K562 (cell line): Measurements from ENCODE around the gene COL24A1. TPM values are rescaled to one million over a fixed set of nuclear protein-coding genes. Genes with fewer than 3 reads are reported as not detected.

Experiments
- ATAC-seq: fragments of 200-7000 bp; cut with Tn5 transposase; 3 replicates; pipeline ENCODE4 v1.9.1; 2020; ENCODE audit warnings: moderate library complexity
- BruUV-seq: library from RNA; stranded (reverse); fragments of 400-500 nt; replicated peaks from 2 replicates; lab custom pipeline; 2021; lab: Mats Ljungman, UMichigan
- CTCF ChIA-PET: fragments of 300-600 bp; formaldehyde crosslinking; extraction: SDS; loops from one replicate; lab custom pipeline; 2021; ENCODE audit warnings: low intra/inter-chr PET ratio; lab: Yijun Ruan, JAX
- POLR2A ChIA-PET: fragments of 300-600, 350-650 bp; sonication (Branson Sonifier 250); formaldehyde crosslinking; extraction: SDS; loops from one replicate; lab custom pipeline; 2021; ENCODE audit warnings: antibody characterized with exemption, inconsistent platforms; lab: Yijun Ruan, JAX
- DNase-seq, 4 experiments: peaks; one replicate each; pipeline versions ENCODE4 v3.0.0 to v3.0.0-alpha.2; 2011 to 2018; ENCODE audit warnings: low spot score in 3 of 4, mixed read lengths in 3 of 4; ENCODE audit errors: extremely low read depth in 1 of 4
- FAIRE-seq: peaks from 2 replicates; lab custom pipeline; 2011; peaks lifted over from hg19 to GRCh38; lab: Jason Lieb, UNC
- H2AFZ ChIP-seq: 2 replicates; pipeline ENCODE4 v1.6.0; 2011; ENCODE audit warnings: low read depth, low read length, control low read depth, inconsistent platforms
- H3K27ac ChIP-seq: fragments of 200-600 bp; 3 replicates; pipeline ENCODE4 v1.8.0; 2011; ENCODE audit warnings: low read depth, mild to moderate bottlenecking, control low read depth, inconsistent platforms, low read length, moderate library complexity, mixed read lengths; ENCODE audit errors: extremely low read depth
- H3K27me3 ChIP-seq, 2 experiments: fragments of 300-600 bp in 1 of 2; 2 replicates in 1 of 2; 3 replicates in 1 of 2; pipeline versions ENCODE4 v1.6.0 to v1.8.0; 2011; ENCODE audit warnings: inconsistent platforms in 2 of 2, low read length in 2 of 2, mild to moderate bottlenecking in 1 of 2, mixed read lengths in 1 of 2, moderate library complexity in 1 of 2; ENCODE audit not compliant: control insufficient read depth in 2 of 2, insufficient read depth in 2 of 2
- H3K36me3 ChIP-seq: fragments of 300-600 bp; 3 replicates; pipeline ENCODE4 v1.8.0; 2011; ENCODE audit warnings: mild to moderate bottlenecking, low read length, inconsistent platforms; ENCODE audit not compliant: control insufficient read depth, insufficient read depth
- H3K4me1 ChIP-seq, 2 experiments: fragments of 200-600 bp in 1 of 2; replicated peaks in 1 of 2; 2 replicates in 1 of 2; 3 replicates in 1 of 2; pipeline versions ENCODE4 v1.5.1 to v1.8.0; 2011; ENCODE audit warnings: inconsistent platforms in 2 of 2, low read length in 2 of 2, mild to moderate bottlenecking in 1 of 2, mixed read lengths in 1 of 2, moderate library complexity in 1 of 2; ENCODE audit not compliant: control insufficient read depth in 2 of 2, insufficient read depth in 2 of 2
- H3K4me2 ChIP-seq: 2 replicates; pipeline ENCODE4 v1.6.1; 2011; ENCODE audit warnings: low read length, control low read depth, inconsistent platforms, mixed read lengths; ENCODE audit not compliant: insufficient read depth
- H3K4me3 ChIP-seq: fragments of 200-600 bp; sonication (generic), shearing (Covaris generic); 2 replicates; pipeline ENCODE4 v1.5.1; 2016; ENCODE audit warnings: control low read depth, inconsistent platforms
- H3K79me2 ChIP-seq: fragments of 200-600 bp; 3 replicates; pipeline ENCODE4 v1.8.0; 2011; ENCODE audit warnings: low read length, inconsistent platforms; ENCODE audit not compliant: control insufficient read depth, insufficient read depth
- H3K9ac ChIP-seq, 2 experiments: 2 replicates each; pipeline versions ENCODE4 v1.6.0 to v1.6.1; 2011; ENCODE audit warnings: low read depth in 2 of 2, low read length in 2 of 2, control low read depth in 1 of 2, inconsistent platforms in 1 of 2, mild to moderate bottlenecking in 1 of 2, mixed read lengths in 1 of 2; ENCODE audit not compliant: insufficient read depth in 1 of 2
- H3K9me1 ChIP-seq: one replicate; pipeline ENCODE4 v1.6.0; 2011; ENCODE audit warnings: inconsistent platforms, mild to moderate bottlenecking, low read length, moderate library complexity; ENCODE audit not compliant: control insufficient read depth, insufficient read depth
- H3K9me3 ChIP-seq: replicated peaks from 2 replicates; pipeline ENCODE4 v1.5.1; 2011; ENCODE audit warnings: low read depth, low read length, inconsistent platforms; ENCODE audit not compliant: control insufficient read depth, insufficient read depth
- H4K20me1 ChIP-seq: replicated peaks from 2 replicates; pipeline ENCODE4 v1.6.1; 2011; ENCODE audit warnings: low read length, inconsistent platforms, mixed read lengths; ENCODE audit not compliant: control insufficient read depth, insufficient read depth
- BACH1 ChIP-seq: fragments of 200-800 bp; sonication (Bioruptor generic); IDR thresholded peaks from 2 replicates; pipeline ENCODE4 v1.6.1; 2016; ENCODE audit warnings: missing genetic modification characterization, missing compliant biosample characterization
- HEY1 ChIP-seq: fragments of 250-450 bp; sonication (Bioruptor Pico); IDR thresholded peaks from 2 replicates; pipeline ENCODE4 v1.5.0; 2020; ENCODE audit warnings: mild to moderate bottlenecking, moderate library complexity, borderline replicate concordance
- KLF13 ChIP-seq: fragments of 450-650 bp; IDR thresholded peaks from 2 replicates; pipeline ENCODE4 v1.6.1; 2016; ENCODE audit warnings: missing genetic modification characterization, low read depth, mild to moderate bottlenecking, missing compliant biosample characterization, moderate library complexity, borderline replicate concordance
- NFE2L1 ChIP-seq: fragments of 450-650 bp; IDR thresholded peaks from 2 replicates; pipeline ENCODE4 v1.6.1; 2016; ENCODE audit warnings: missing genetic modification characterization, low read depth, mild to moderate bottlenecking, missing compliant biosample characterization, moderate library complexity, borderline replicate concordance
- PTBP1 ChIP-seq: fragments of 200-400 bp; formaldehyde crosslinking; IDR thresholded peaks from 2 replicates; pipeline ENCODE4 v1.6.1; 2017; ENCODE audit warnings: low read depth, low read length
- RUNX1 ChIP-seq: sonication (generic); IDR thresholded peaks from 2 replicates; pipeline ENCODE4 v1.6.1; 2016; ENCODE audit warnings: antibody characterized with exemption, low read depth
- SMAD1 ChIP-seq: fragments of 150-350 bp; IDR thresholded peaks from 2 replicates; pipeline ENCODE4 v1.6.1; 2014; ENCODE audit warnings: low read length, low read depth; ENCODE audit not compliant: partially characterized antibody
- STAG1 ChIP-seq: sonication (generic); formaldehyde crosslinking; IDR thresholded peaks from 2 replicates; pipeline ENCODE4 v1.5.0; 2020; ENCODE audit warnings: missing genetic modification reagents, borderline replicate concordance
- TARDBP ChIP-seq: fragments of 450-650 bp; IDR thresholded peaks from 2 replicates; pipeline ENCODE4 v1.6.1; 2016
- TBL1XR1 ChIP-seq, 2 experiments: IDR thresholded peaks; 2 replicates each; pipeline ENCODE4 v1.6.1; 2012; ENCODE audit warnings: improper control_type of control experiment in 2 of 2, low read length in 2 of 2, mild to moderate bottlenecking in 1 of 2
- ZNF124 ChIP-seq: sonication (generic); formaldehyde crosslinking; IDR thresholded peaks from 2 replicates; pipeline ENCODE4 v1.8.1; 2022; ENCODE audit warnings: missing genetic modification reagents
- ZNF316 ChIP-seq: fragments of 450-650 bp; IDR thresholded peaks from 2 replicates; pipeline ENCODE4 v1.6.1; 2016
- WGBS: fragments of 100-300 bp; shearing (Covaris generic); methylation state at CpG from one replicate; pipeline ENCODE4 v1.1.6; 2016; ENCODE audit warnings: low coverage, mixed read lengths; ENCODE audit not compliant: insufficient coverage; ENCODE audit errors: missing lambda C conversion rate; 5-methylcytosine and 5-hydroxymethylcytosine counted together
- in situ Hi-C: fragments of 300-500 bp; cut with MboI; formaldehyde crosslinking; loops from 4 replicates; pipeline ENCODE4 v1.15.0; 2018; ENCODE audit warnings: inconsistent platforms, mixed read lengths
- intact Hi-C: fragments of 100-400 bp; cut with micrococcal nuclease; formaldehyde crosslinking; loops from 2 replicates; pipeline ENCODE4 v1.14.2; 2022
- polyA plus RNA-seq, 8 experiments: library from polyadenylated mRNA; depleted of rRNA in 4 of 8; stranded (reverse) in 5 of 8; unstranded in 3 of 8; fragments of >200 nt; fragmentation: Nextera tagmentation in 2 of 8; fragmentation: Illumina TruSeq in 1 of 8; extraction: Ambion mirVana in 2 of 8; extraction: Trizol in 1 of 8; gene quantifications; 2 replicates each; pipeline versions ENCODE4 v1.2.1 to v1.2.3, GENCODE V29; 2011 to 2014; ENCODE audit warnings: inconsistent platforms in 1 of 8, missing spikeins in 1 of 8
- total RNA-seq, 7 experiments: library from RNA; depleted of rRNA in 6 of 7; stranded (reverse); fragments of >200 nt in 6 of 7; fragmentation: Illumina TruSeq in 2 of 7; extraction: Trizol in 2 of 7; gene quantifications; 2 replicates each; pipeline versions ENCODE4 v1.2.1 to v1.2.3, GENCODE V29; 2011 to 2021; ENCODE audit warnings: low replicate concordance in 1 of 7
- TF ChIP-seq, protein P1 (sequence below), 3 experiments: IDR thresholded peaks in 2 of 3; conservative IDR thresholded peaks in 1 of 3; 2 replicates each; pipeline ENCODE4 v1.5.1; 2011 to 2012; ENCODE audit warnings: low read length in 3 of 3, mild to moderate bottlenecking in 3 of 3, control low read depth in 2 of 3, improper control_type of control experiment in 1 of 3, inconsistent platforms in 1 of 3, low read depth in 1 of 3, mixed read lengths in 1 of 3, moderate library complexity in 1 of 3; ENCODE audit not compliant: insufficient read depth in 2 of 3
- TF ChIP-seq, protein P2 (sequence below), 2 experiments: fragments of 450-650 bp in 1 of 2; IDR thresholded peaks; 2 replicates each; pipeline ENCODE4 v1.6.1; 2011 to 2017; ENCODE audit warnings: low read depth in 2 of 2, antibody characterized with exemption in 1 of 2, borderline replicate concordance in 1 of 2, low read length in 1 of 2, mild to moderate bottlenecking in 1 of 2, mixed read lengths in 1 of 2; ENCODE audit not compliant: control insufficient read depth in 1 of 2

Gene COL24A1
- total and polyA plus RNA-seq, 9 of the 15 experiments (the other 6 are each of a cell fraction or from before 2014, with no cell fraction given), result 0.01 to 0.06 (median 0.03) TPM; not detected in 2

DNA sequence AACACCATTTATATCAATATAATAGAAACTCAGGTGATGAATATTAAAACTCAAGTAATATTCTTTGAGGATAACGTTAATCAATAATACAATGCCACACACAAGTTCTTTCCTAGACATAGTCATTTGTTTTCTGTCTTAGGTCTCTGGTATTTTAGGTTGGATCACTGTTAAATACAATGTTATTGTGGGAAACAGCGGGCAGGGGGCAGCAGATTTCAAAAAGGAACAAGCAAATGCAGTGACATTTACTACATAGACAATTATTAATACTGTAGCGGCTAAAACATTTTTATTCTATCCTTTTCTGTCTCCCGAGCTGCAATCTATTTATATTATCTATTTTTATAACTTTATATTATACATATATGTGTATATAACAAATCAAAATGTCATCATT is 261.9 kb downstream of the COL24A1 start (continued):
- TF ChIP-seq, protein P1, sequence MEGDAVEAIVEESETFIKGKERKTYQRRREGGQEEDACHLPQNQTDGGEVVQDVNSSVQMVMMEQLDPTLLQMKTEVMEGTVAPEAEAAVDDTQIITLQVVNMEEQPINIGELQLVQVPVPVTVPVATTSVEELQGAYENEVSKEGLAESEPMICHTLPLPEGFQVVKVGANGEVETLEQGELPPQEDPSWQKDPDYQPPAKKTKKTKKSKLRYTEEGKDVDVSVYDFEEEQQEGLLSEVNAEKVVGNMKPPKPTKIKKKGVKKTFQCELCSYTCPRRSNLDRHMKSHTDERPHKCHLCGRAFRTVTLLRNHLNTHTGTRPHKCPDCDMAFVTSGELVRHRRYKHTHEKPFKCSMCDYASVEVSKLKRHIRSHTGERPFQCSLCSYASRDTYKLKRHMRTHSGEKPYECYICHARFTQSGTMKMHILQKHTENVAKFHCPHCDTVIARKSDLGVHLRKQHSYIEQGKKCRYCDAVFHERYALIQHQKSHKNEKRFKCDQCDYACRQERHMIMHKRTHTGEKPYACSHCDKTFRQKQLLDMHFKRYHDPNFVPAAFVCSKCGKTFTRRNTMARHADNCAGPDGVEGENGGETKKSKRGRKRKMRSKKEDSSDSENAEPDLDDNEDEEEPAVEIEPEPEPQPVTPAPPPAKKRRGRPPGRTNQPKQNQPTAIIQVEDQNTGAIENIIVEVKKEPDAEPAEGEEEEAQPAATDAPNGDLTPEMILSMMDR (IDR thresholded peaks at IDR 0.05 in 2 of 3, conservative IDR thresholded peaks at IDR 0.05 in 1 of 3; ENCODE audit: insufficient read depth in 2 of 3, low read depth in 1 of 3, low read length in 3 of 3), result peak in 1 of 3 experiments; percentile 26; a peak in 3 of 6 replicates
- TF ChIP-seq BACH1 (tag), result no peak
- TF ChIP-seq KLF13 (tag), result no peak
- TF ChIP-seq PTBP1, result no peak
- TF ChIP-seq, all 486 proteins: peak for 2

DNA sequence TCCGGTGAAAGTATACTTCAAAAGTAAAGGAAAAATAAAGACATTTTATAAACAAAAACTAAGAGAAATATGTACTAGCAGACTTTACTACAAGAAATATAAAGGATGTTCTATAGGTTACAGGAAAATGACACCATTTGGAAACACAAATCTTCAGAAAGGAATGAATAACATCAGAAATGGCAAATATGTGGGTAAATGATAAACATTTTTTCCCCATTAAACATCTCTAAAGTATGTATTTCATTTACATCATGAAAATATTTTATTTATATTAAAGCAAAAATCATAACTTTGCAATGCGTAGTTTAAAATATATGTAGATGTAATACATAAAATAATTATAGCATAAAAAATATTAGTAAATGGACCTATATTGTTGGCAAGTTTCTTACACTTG is 264.2 kb downstream of the COL24A1 start:
- no peaks in the 10 kb centered on the region for H3K27me3 ChIP-seq
- no peaks in the 10 kb centered on the region for H4K20me1 ChIP-seq
- ChIA-PET POLR2A (no interaction called here), CTCF (interaction anchor here (0.7 kb wide), 1 partner anchor 54 kb away, joined by 3 read pairs; no protein-coding TSS in a partner anchor)
- TF ChIP-seq RUNX1, result no peak
- TF ChIP-seq HEY1 (CRISPR knock-in tag), result no peak
- TF ChIP-seq SMAD1, result no peak
- TF ChIP-seq TARDBP, result no peak
- TF ChIP-seq STAG1 (CRISPR knock-in tag), result no peak
- TF ChIP-seq, protein P2, sequence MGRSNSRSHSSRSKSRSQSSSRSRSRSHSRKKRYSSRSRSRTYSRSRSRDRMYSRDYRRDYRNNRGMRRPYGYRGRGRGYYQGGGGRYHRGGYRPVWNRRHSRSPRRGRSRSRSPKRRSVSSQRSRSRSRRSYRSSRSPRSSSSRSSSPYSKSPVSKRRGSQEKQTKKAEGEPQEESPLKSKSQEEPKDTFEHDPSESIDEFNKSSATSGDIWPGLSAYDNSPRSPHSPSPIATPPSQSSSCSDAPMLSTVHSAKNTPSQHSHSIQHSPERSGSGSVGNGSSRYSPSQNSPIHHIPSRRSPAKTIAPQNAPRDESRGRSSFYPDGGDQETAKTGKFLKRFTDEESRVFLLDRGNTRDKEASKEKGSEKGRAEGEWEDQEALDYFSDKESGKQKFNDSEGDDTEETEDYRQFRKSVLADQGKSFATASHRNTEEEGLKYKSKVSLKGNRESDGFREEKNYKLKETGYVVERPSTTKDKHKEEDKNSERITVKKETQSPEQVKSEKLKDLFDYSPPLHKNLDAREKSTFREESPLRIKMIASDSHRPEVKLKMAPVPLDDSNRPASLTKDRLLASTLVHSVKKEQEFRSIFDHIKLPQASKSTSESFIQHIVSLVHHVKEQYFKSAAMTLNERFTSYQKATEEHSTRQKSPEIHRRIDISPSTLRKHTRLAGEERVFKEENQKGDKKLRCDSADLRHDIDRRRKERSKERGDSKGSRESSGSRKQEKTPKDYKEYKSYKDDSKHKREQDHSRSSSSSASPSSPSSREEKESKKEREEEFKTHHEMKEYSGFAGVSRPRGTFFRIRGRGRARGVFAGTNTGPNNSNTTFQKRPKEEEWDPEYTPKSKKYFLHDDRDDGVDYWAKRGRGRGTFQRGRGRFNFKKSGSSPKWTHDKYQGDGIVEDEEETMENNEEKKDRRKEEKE (IDR thresholded peaks at IDR 0.05; ENCODE audit: borderline replicate concordance in 1 of 2, control insufficient read depth in 1 of 2, low read depth in 2 of 2, low read length in 1 of 2), result no peak
- no peak for TF ChIP-seq NFE2L1
- TF ChIP-seq TBL1XR1 (IDR thresholded peaks at IDR 0.05; ENCODE audit: low read length in 2 of 2), result no peak
- TF ChIP-seq ZNF316, result no peak
- no peak for TF ChIP-seq ZNF124 (CRISPR knock-in tag)
- in situ Hi-C loops, result no loop called here
- no peak overlapping the region for H2AFZ ChIP-seq
- intact Hi-C loops, result no loop called here
- H3K27ac ChIP-seq, result no peak overlapping the region
- H3K4me3 ChIP-seq, result no peak overlapping the region
- H3K9ac ChIP-seq, result no peak overlapping the region
- no peaks in the 10 kb centered on the region for H3K9me1 ChIP-seq
- BruUV-seq, result no TSS peak
- no peaks in the 10 kb centered on the region for H3K9me3 ChIP-seq
- ATAC-seq, result no peak
- H3K79me2 ChIP-seq, result no peaks in the 10 kb centered on the region
- H3K36me3 ChIP-seq, result no peaks in the 10 kb centered on the region
- H3K4me1 ChIP-seq, result no peaks in the 10 kb centered on the region
- 6% methylated on average over 2 of the region's 2 CpGs for WGBS
- DNase-seq, result no peak
- no peak overlapping the region for H3K4me2 ChIP-seq
- FAIRE-seq, result no peak
